ENCODE results near the gene FBXO31. TPM values are rescaled to one million over a fixed set of nuclear protein-coding genes. Genes with fewer than 3 reads are reported as not detected.
A peak's percentile ranks its signal among the peaks of the same experiment; 100 is the strongest.

FBXO31 gene
- total RNA-seq, 2 donors from 2014 or later = 57.9 to 161 TPM

GRCh38 chr16:87319997-87320491 is 63.5 kb downstream of the FBXO31 start:
- Histone ChIP-seq H3K4me3 (no peak overlapping the region), H3K4me1 (ENCODE audit: control insufficient read depth in 1 of 2, low read depth in 2 of 2) (peaks cover 6 to 16% of the 10 kb centered on the region in 2 donors), H3K27ac (no peak overlapping the region), H3K9me3 (no peaks in the 10 kb centered on the region), H3K36me3 (no peaks in the 10 kb centered on the region), H3K27me3 (replicated peaks; ENCODE audit: insufficient read depth) (no peaks in the 10 kb centered on the region)
- DNase-seq (ENCODE audit: low spot score) (no peak), ATAC-seq (ENCODE audit: insufficient number of reproducible peaks, low FRiP score, low read depth) (no peak)
- no peak for TF ChIP-seq CTCF (IDR thresholded peaks at IDR 0.05)

GRCh38 chr16:87319011-87319410 is 64.6 kb downstream of the FBXO31 start:
- no peak for DNase-seq (ENCODE audit: low spot score)
- no peak for ATAC-seq (ENCODE audit: insufficient number of reproducible peaks, low FRiP score, low read depth)

GRCh38 chr16:87317750-87318644 is 65.6 kb downstream of the FBXO31 start:
- ATAC-seq (ENCODE audit: insufficient number of reproducible peaks, low FRiP score, low read depth) (peak; percentile 33), DNase-seq (ENCODE audit: low spot score) (no peak)
- Histone ChIP-seq H3K4me1 (ENCODE audit: control insufficient read depth in 1 of 2, low read depth in 2 of 2) (peaks cover 6 to 12% of the 10 kb centered on the region in 2 donors), H3K36me3 (no peaks in the 10 kb centered on the region), H3K27me3 (replicated peaks; ENCODE audit: insufficient read depth) (no peaks in the 10 kb centered on the region), H3K9me3 (no peaks in the 10 kb centered on the region), H3K27ac (peak overlapping the region; percentile 87 to 95), H3K4me3 (peak overlapping the region; percentile 98)
- no peak for TF ChIP-seq CTCF (IDR thresholded peaks at IDR 0.05)

More at GRCh38 chr16:87319011-87319410, 64.6 kb downstream of the FBXO31 start:
- no peak for TF ChIP-seq CTCF (IDR thresholded peaks at IDR 0.05)
- Histone ChIP-seq H3K27ac (no peak overlapping the region), H3K27me3 (replicated peaks; ENCODE audit: insufficient read depth) (no peaks in the 10 kb centered on the region), H3K4me3 (no peak overlapping the region), H3K4me1 (ENCODE audit: control insufficient read depth in 1 of 2, low read depth in 2 of 2) (peaks cover 6 to 12% of the 10 kb centered on the region in 2 donors), H3K9me3 (no peaks in the 10 kb centered on the region), H3K36me3 (no peaks in the 10 kb centered on the region)

- Histone ChIP-seq H3K9me3 (no peaks in the 10 kb centered on the region), H3K4me1 (ENCODE audit: control insufficient read depth in 1 of 2, low read depth in 2 of 2) (peaks cover 6 to 12% of the 10 kb centered on the region in 2 donors), H3K4me3 (peak within 1 kb of the TSS; percentile 98), H3K27me3 (replicated peaks; ENCODE audit: insufficient read depth) (no peaks in the 10 kb centered on the region), H3K27ac (peak within 1 kb of the TSS; percentile 87 to 95), H3K36me3 (no peaks in the 10 kb centered on the region)
- peak; percentile 58 for TF ChIP-seq CTCF (IDR thresholded peaks at IDR 0.05)
- ATAC-seq (ENCODE audit: insufficient number of reproducible peaks, low FRiP score, low read depth) (peak; percentile 95), DNase-seq (ENCODE audit: low spot score) (peak; percentile 95)
Measured at GRCh38 chr16:87316923-87317749, 66.4 kb downstream of the FBXO31 start, which contains the start of gene C16orf95. Gene C16orf95 (minus strand): TSS chr16:87317392. CDS start chr16:87317242, 150 bp downstream.

Measured in thoracic aorta (tissue), 2 donors.